Stimulated activated CD8-positive, alpha-beta memory T cell treated with anti-CD3 and anti-CD28 coated beads, Interleukin-15, amount 100 ng/mL, for 1 hour (primary cell): ENCODE measurements around the gene DECR2.

Experiments used
- DNase-seq: peaks from one replicate; pipeline ENCODE4 v3.0.0-alpha.2; 2020; ENCODE audit warnings: low read depth

The DECR2 gene

DNA sequence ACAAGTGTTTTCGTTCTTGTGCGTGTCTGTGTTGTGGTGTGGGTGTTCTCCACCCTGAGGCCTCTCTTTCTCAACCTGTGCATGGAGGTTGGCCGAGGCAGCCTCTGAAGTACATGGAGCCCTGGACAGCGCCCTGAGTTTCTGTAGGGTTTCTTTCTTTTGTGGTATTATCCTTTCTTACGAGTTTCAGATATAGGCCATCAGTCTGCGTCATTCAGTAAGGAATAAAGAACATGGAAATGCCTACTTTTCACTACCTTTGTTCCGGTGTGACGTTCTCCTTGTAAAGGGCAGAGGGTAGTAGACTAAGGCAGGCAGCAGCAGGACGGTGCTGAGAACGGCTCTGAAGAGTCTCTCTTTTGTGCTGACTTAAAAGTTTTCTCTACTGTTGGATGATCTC is 42.3 kb downstream of the DECR2 start:
- DNase-seq, result no peak

DNA sequence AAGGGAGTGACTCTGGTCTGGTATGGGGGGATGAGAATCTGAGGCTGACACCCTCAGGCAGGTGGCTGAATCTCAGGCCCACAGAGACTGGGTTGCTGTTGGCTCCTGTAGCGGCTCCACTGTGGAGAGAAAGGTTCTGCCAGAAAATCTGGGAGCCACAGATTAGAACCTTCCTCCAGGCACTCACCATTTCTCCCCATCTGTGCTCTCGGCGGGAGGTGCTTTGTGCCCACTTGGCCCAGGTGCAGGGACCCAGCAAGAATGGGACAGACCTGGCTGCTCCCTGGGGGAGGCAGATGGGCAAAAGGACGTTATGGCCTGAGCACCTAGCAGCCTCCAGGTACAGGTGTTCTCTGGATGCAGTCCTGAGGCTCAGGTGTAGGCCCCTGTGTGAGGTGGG is 43.9 kb downstream of the DECR2 start:
- DNase-seq, result no peak

DNA sequence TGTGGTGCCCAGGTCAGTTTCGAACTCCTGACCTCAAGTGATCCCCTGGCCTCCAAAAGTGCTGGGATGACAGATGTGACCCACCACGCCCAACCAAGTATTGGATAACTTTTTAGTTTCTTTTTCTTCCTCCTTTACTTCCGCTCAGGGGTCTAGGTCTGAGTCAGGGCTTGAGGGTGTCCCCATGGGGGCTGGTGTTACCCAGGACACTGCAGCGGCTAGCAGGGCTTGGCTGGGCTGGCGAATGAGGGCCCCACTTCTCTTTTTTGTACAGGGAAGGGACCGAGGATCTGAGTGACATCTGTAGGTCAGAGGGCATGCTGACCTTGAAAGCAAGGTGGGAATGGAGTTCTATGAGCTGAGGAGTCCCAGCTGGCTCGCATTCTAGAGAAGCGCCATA is 48.7 kb downstream of the DECR2 start:
- no peak for DNase-seq

DNA sequence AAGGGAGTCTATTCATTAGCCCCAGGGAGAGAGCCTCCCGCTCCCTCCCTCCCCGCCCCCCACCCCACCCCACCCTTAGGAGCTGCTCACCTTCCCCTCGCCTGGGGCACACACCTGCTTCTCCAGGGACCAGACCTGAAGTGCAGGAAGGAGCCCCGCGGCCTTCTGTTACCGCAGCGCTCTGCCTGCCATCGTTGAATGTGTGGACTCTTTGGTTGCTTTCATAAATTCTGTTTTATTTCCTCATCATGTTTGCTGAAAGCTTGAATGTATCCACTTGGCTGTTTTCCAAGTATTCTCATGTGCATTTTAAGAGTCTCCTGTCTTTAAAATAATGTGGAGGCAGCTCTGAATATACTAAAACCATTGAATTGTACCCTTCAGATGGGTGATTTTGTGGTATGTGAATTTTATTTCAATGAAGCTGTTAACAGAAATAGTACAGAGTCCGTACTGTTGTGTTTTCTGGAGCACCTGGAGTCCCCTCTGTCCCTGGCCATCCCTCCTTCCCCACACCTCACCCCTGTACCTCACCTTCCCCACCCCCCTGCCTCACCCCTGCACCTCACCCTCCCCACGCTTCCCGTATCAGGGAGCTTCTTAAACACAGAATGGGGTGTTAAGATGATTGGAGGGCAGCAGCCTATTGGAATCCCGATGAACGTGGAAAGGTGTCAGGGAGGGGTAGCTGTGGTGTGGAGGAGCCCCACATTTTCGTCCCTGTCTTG is 49.3 kb downstream of the DECR2 start:
- no peak for DNase-seq

DNA sequence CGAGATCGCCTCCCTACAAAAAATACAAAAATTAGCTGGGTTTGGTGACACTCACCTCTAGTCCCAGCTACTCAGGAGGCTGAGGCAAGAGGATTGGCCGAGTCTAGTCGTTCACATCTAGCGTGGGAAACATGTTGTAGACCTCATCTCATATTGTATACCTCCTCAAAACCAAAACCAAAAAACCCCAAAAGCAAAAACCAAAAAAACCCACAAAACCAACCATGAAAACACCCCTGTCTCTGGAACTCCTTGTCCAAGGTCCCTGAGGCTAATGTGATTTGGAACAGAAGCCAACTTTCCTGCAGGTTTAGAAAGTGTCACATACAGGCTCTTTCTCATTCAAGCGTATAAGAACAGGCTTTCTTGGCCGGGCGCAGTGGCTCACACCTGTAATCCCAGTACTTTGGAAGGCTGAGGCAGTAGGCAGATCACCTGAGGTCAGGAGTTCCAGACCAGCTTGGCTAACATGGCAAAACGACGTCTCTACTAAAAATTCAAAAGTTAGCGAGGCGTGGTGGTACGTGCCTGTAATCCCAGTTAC is 52.8 kb downstream of the DECR2 start:
- no peak for DNase-seq

DNA sequence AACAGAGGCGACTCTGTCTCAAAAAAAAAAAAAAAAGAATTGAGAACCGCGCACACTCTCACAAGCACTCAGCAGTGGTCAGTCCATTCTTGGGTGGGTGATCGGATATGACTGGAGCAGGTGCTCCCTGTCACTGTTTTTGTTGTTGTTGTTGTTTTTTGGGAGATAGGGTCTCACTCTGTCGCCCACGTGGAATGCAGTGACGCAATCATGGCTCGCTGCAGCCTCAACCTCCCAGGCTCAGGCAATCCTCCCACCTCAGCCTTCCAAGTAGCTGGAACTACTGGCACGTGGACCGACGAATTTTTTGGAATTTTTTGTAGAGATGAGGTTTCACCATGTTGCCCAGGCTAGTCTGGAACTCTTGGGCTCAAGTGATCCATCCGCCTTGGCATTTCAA is 53.8 kb downstream of the DECR2 start:
- DNase-seq, result no peak

DNA sequence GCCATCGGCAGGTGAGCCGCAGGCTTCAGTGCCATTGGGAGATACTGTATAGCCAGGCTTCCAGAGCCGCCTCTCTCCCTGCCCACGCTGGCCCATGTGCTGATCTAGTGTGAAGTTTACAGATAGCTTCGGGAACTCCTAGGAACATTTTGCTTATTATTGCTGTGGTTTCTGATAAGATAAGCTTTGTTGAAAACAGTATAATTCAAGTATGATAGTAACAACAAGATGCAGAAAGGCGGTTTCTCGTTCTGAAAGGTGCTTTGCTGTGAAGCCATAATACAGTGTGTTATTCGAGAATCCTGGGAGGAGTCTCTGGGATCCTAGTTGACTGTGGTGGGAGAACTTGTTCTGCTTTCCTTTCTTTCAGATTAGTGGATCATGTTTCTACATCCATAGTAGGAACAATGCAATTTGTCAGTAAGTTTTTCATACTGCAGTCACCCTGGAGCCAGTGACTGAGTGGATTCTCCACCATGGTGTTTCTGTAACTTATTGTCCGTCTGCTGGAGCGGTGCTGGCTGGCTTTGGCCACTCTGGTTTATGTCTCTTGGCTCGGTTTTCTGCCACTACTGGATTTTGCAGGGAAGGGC is 55.3 kb downstream of the DECR2 start:
- no peak for DNase-seq

DNA sequence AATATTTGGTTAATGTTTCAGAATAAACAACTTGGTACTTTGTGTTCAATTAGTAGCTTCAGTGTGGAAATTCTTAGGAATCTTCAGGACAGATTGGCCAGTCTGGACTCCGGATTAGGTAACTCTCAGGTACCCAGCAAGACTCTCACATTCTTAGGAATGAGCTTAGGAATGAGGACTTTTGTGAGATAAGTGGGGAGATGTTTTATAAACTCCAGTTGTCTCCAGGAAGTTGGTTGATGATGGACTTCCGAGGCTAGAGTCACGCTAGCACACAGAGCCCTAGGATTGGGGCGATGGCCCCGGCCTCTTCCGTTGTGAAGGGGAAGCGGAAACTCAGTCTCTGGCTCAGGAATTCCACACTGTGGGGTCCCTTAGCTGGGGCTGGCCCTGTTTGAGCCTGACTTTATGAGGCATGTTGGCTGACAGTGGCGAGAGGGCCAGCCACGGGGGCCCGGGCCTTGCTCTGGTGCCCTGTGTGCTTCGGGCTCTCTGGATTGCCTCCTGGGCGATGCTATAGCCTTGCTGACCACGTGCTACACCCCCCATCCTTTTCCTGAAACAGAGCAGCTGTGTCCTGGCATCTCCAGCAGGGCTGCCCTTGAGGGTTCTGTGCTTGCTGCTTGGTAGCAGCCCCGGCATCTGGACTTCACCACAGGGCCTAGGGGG is 56.2 kb downstream of the DECR2 start:
- no peak for DNase-seq

DNA sequence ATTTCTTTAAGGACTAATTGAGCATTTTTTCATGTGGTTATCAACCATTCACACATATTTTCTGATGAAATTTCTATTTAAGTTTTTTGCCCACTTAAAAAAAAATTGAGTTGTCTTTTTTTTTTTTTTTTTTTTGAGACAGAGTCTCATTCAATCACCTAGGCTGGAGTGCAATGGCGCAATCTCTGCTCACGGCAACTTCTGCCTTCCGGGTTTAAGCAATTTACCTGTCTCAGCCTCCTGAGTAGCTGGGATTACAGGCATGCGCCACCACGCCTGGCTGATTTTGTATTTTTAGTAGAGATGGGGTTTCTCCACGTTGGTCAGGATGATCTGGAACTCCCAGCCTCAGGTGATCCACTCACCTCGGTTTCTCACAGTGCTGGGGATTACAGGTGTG is 58.1 kb downstream of the DECR2 start:
- no peak for DNase-seq

DNA sequence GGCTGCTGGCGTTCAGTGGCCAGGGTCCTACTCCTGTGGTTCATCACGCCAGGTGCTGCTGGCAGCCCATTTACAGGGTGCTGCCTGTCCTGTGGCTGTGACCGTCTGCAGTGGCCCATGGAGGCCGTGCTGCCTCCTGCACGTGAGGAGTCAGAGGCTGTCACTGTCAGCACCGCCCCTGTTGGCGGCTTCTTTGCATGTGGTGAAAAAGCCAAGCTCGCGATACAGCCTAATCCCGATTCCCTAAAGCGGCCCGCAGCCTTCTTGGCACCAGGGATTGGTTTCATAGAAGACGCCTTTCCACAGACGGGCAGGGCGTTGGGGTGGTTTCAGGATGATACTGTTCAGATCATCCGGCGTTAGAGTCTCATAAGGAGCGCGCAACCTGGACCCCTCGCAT is 59.1 kb downstream of the DECR2 start:
- DNase-seq, result no peak
